Karpas-422 (cell line): ENCODE data around the gene DUOX2. TPM values are rescaled to one million over a fixed set of nuclear protein-coding genes. Genes with fewer than 3 reads are reported as not detected.
A peak's percentile ranks its signal among the peaks of the same experiment; 100 is the strongest.
"Not testable (repeated sequence)": the region's sequence is repeated elsewhere in the genome, so short reads cannot be mapped to it uniquely, and the experiment has no call there.

Experiments
- DNase-seq: peaks from one replicate; pipeline ENCODE4 v3.0.0-alpha.2; 2015
- H2AFZ ChIP-seq: fragments of 200-600 bp; sonication (generic); 2 replicates; pipeline ENCODE4 v1.6.1; 2014; ENCODE audit warnings: antibody characterized with exemption, low read length, mixed read lengths
- H3K27ac ChIP-seq: fragments of 200-600 bp; sonication (generic); 2 replicates; pipeline ENCODE4 v1.5.1; 2014; ENCODE audit warnings: mild to moderate bottlenecking, low read length, moderate library complexity
- H3K27me3 ChIP-seq: fragments of 200-600 bp; sonication (generic); 2 replicates; pipeline ENCODE4 v1.6.1; 2014; ENCODE audit warnings: low read length, mixed read lengths
- H3K36me3 ChIP-seq: fragments of 200-600 bp; sonication (generic); 2 replicates; pipeline ENCODE4 v1.6.1; 2014; ENCODE audit warnings: low read length, mixed read lengths; ENCODE audit not compliant: insufficient read depth
- H3K4me1 ChIP-seq: fragments of 200-600 bp; sonication (generic); 2 replicates; pipeline ENCODE4 v1.6.1; 2014; ENCODE audit warnings: mild to moderate bottlenecking, low read length, mixed read lengths
- H3K4me2 ChIP-seq: fragments of 200-600 bp; sonication (generic); 2 replicates; pipeline ENCODE4 v1.6.1; 2014; ENCODE audit warnings: low read length, low read depth, mild to moderate bottlenecking; ENCODE audit not compliant: poor library complexity, severe bottlenecking
- H3K4me3 ChIP-seq: fragments of 200-600 bp; sonication (generic); 2 replicates; pipeline ENCODE4 v1.5.1; 2014; ENCODE audit warnings: mild to moderate bottlenecking, antibody characterized with exemption, low read length, mixed read lengths
- H3K79me2 ChIP-seq: fragments of 200-600 bp; sonication (generic); 2 replicates; pipeline ENCODE4 v1.6.1; 2014; ENCODE audit warnings: mild to moderate bottlenecking, low read length, mixed read lengths
- H3K9ac ChIP-seq: fragments of 200-600 bp; sonication (generic); 2 replicates; pipeline ENCODE4 v1.6.0; 2014; ENCODE audit warnings: low read length
- H3K9me2 ChIP-seq: fragments of 200-600 bp; sonication (generic), shearing (Covaris generic); replicated peaks from 2 replicates; pipeline ENCODE4 v1.6.0; 2014; ENCODE audit warnings: mild to moderate bottlenecking, low read length, moderate library complexity; ENCODE audit not compliant: insufficient read depth
- H3K9me3 ChIP-seq: fragments of 300-700, 200-600 bp; sonication (generic); 2 replicates; pipeline ENCODE4 v1.6.1; 2014; ENCODE audit warnings: low read length, mixed read lengths
- H4K20me1 ChIP-seq: fragments of 200-600 bp; sonication (generic); 2 replicates; pipeline ENCODE4 v1.6.1; 2014; ENCODE audit warnings: mild to moderate bottlenecking, antibody characterized with exemption, low read length, low read depth; ENCODE audit not compliant: insufficient read depth
- total RNA-seq: library from RNA; depleted of rRNA; stranded (reverse); fragments of >200 nt; shearing (Covaris generic); gene quantifications from 2 replicates; pipeline ENCODE4 v1.2.3, GENCODE V29; 2014; ENCODE audit warnings: low replicate concordance

DUOX2 gene
- total RNA-seq, 1 experiment from 2014 or later, result 0.45 TPM

DNA sequence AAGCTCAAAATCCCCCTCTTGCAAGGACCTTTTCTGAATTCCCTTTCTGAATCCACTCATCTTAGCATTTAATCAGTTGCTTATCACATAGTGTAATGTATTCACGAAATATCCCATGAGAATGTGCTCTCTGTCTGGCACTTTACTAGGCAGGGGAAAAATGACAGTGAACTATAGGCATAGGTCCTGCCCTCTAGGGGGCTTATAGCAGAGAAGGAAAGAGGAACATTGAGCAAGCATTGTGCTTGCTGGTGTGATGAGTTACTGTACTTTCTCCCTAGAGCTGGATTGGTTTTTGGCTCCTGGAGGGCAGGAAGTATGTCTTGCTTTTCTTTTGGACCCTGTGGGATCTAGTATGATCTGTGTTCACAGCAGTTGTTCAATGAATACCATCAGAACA is 26.5 kb downstream of the DUOX2 start:
- H3K9ac ChIP-seq, result no peak overlapping the region
- no peak overlapping the region for H3K4me3 ChIP-seq
- H3K9me3 ChIP-seq, result no peaks in the 10 kb centered on the region
- no peak overlapping the region for H2AFZ ChIP-seq
- no peak overlapping the region for H3K27ac ChIP-seq
- DNase-seq, result peak; percentile 43
- no peaks in the 10 kb centered on the region for H3K27me3 ChIP-seq
- no peaks in the 10 kb centered on the region for H3K79me2 ChIP-seq
- no peaks in the 10 kb centered on the region for H4K20me1 ChIP-seq
- H3K9me2 ChIP-seq, result no peaks in the 10 kb centered on the region
- no peak overlapping the region for H3K4me2 ChIP-seq
- no peaks in the 10 kb centered on the region for H3K4me1 ChIP-seq
- H3K36me3 ChIP-seq, result no peaks in the 10 kb centered on the region

DNA sequence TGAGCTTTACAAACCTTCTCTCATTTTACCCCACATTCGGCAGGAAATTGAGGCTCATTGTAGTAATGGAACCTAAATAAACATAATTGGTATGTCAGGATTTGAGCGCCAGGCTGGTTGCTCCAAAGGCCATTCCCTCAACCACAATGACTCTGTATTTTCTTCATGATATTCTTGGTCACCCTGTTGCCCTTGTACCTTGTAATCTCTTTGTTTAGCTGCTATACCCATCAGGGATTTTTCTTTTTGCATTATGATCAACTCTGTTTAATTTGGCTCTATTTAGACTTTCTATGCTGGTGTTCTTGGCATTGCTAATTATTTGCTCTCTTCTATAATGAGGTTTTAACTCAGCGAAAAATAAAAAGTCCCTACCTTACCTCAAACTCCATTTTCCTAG is 29.8 kb downstream of the DUOX2 start:
- Histone ChIP-seq H3K4me3 (no peak overlapping the region), H3K27ac (no peak overlapping the region), H2AFZ (no peak overlapping the region), H3K27me3 (no peaks in the 10 kb centered on the region), H3K4me2 (no peak overlapping the region), H3K9me3 (no peaks in the 10 kb centered on the region), H3K79me2 (no peaks in the 10 kb centered on the region), H3K9me2 (no peaks in the 10 kb centered on the region), H4K20me1 (no peaks in the 10 kb centered on the region), H3K9ac (no peak overlapping the region), H3K4me1 (no peaks in the 10 kb centered on the region), H3K36me3 (no peaks in the 10 kb centered on the region)
- no peak for DNase-seq

DNA sequence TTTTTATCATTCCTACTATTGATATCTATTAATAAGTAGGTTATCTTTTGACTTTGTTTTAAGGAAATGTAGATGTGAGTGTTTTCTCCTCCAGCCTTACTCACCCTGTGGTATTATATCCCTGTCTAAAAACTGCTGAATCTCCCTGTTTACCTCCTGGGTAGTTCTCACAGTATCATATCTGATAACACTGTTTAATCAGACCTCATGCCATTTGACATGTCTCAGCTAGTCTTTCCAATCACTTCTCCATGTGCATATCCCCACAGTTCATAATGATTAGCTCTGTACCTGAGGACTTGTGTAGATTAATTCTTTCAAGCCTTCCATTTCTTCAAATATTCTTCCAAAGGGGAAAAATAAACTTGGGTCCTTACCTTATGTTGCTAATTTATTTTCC is 30.7 kb downstream of the DUOX2 start:
- no peak overlapping the region for H3K4me3 ChIP-seq
- H3K9ac ChIP-seq, result no peak overlapping the region
- no peak overlapping the region for H3K4me2 ChIP-seq
- H3K79me2 ChIP-seq, result no peaks in the 10 kb centered on the region
- H3K9me3 ChIP-seq, result no peaks in the 10 kb centered on the region
- no peaks in the 10 kb centered on the region for H3K4me1 ChIP-seq
- peak; percentile 9 for DNase-seq
- H3K36me3 ChIP-seq, result no peaks in the 10 kb centered on the region
- H3K27me3 ChIP-seq, result no peaks in the 10 kb centered on the region
- H3K27ac ChIP-seq, result no peak overlapping the region
- no peaks in the 10 kb centered on the region for H4K20me1 ChIP-seq
- H2AFZ ChIP-seq, result no peak overlapping the region
- no peaks in the 10 kb centered on the region for H3K9me2 ChIP-seq

DNA sequence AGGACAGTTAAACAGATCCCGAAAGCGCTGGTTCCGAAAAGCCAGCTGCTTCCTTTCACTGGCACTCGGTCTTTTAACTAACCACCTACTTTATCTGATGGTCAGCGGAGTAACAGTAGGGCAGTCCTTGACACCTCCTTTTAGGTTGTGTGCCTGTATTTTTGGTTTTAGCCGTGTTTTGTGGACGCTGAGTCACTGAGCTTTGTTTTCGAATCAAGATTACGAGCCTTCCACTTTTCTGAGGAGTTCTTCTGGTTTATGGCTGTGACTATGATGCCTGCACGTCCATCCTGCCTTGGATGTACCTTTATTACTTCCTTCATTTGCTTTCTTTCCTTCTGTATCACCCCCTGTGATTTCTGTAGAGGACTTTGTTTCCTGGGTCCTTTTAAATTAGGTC is 31.6 kb downstream of the DUOX2 start:
- H3K9me2 ChIP-seq, H3K4me3 ChIP-seq, H4K20me1 ChIP-seq, H3K9ac ChIP-seq, H3K27ac ChIP-seq, H3K4me2 ChIP-seq, H3K79me2 ChIP-seq, H3K9me3 ChIP-seq, DNase-seq, H3K36me3 ChIP-seq, H2AFZ ChIP-seq, H3K27me3 ChIP-seq, H3K4me1 ChIP-seq: not testable (repeated sequence)

DNA sequence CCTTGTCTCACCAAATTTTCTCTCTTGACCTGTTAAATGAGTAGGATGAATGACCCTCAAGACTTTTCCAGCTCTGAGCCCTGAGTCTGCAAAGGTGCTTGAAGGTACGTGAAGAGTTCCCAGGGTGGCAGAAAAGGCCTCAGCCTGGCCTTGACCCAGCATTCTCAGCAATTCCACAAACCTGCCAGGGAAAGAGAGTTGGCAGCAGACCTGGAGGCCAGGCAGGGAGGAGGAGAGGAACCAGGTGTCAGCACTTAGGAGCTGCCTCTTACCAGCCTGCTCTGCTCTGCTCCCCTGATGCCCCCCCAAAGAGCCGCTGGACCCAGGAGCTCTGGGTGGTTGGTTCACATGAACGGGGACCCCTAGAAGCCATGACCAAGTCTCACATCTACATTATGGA is 33.4 kb downstream of the DUOX2 start:
- H3K9me3 ChIP-seq, DNase-seq, H3K27me3 ChIP-seq, H4K20me1 ChIP-seq, H3K9ac ChIP-seq, H3K9me2 ChIP-seq, H2AFZ ChIP-seq, H3K4me2 ChIP-seq, H3K79me2 ChIP-seq, H3K36me3 ChIP-seq, H3K4me1 ChIP-seq, H3K4me3 ChIP-seq, H3K27ac ChIP-seq: not testable (repeated sequence)

DNA sequence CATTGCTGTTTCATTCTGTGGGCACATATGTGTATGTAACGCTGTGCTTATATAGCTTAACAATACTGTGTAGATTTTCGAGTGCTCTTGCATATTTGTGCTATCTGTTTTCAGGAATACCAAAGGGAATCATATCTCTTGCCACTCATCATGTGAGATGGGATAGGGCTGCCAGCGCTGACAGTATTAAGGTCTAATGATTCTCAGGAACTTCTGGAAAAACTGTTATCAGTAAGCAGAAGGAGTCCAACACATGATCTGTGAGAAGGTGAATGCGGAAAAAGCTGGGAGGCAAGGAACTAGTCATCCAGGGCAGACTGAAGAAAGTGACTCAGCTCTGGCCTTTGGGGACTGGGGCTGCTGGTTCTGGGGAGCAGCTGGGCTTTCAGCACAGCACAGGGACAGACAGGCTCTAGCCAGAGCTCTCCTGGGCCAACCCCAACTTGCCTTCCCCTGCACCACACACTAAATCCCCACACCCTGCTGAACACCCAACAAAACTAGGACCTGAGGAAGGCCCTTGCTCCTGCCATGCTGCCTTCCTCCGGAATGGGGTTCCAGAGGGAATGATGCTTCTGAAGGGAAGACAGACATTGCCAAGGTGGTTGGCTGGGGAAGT is 34.2 kb downstream of the DUOX2 start:
- not testable (repeated sequence) for H3K9ac ChIP-seq, H3K4me1 ChIP-seq, H3K4me2 ChIP-seq, H2AFZ ChIP-seq, H4K20me1 ChIP-seq, H3K79me2 ChIP-seq, H3K27ac ChIP-seq, H3K9me3 ChIP-seq, DNase-seq, H3K9me2 ChIP-seq, H3K36me3 ChIP-seq, H3K4me3 ChIP-seq, H3K27me3 ChIP-seq

DNA sequence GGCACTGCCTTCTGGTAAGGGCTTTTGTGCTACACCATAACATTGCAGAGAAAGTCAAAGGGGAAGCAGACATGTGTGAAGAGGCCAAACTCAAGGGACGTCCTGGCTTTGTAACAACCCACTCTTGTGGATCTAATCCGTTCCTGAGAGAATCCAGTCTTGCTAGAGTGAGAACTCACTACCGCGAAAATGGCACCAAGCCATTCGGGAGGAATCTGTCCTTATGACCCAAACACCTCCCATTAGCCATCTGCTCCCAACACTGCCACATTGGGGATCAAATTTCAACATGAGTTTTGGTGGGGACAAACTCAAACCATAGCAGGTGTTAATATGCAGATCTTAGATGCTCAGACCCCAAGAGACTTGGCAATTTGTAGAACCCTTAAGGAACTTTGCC is 34.8 kb downstream of the DUOX2 start:
- not testable (repeated sequence) for H3K4me3 ChIP-seq, H3K79me2 ChIP-seq, H3K4me1 ChIP-seq, H3K9me2 ChIP-seq, H3K9me3 ChIP-seq, H2AFZ ChIP-seq, H3K27me3 ChIP-seq, H3K4me2 ChIP-seq, H3K27ac ChIP-seq, H3K36me3 ChIP-seq, H3K9ac ChIP-seq, H4K20me1 ChIP-seq
- DNase-seq, result peak; percentile 12

DNA sequence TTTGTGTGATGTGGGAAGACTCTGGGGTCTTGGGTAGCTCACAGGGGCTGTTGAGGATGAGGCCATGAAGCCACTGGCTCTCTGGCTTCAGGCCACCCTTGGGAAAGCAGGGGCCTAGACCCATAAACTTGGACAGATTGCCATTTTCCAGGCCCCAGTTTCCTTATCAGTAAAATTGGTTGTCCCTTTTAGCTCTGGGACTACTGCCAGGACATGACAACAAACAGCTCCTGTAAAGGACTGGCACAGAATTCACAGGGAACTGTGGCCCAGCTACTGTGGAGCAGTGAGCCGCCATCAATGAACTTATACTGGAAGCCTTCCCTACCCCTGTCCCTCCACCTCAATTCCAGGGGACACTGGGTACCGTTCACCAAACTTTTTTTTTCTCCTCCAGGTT is 36.6 kb downstream of the DUOX2 start:
- not testable (repeated sequence) for H3K4me1 ChIP-seq, H3K9me3 ChIP-seq, H3K27me3 ChIP-seq, H3K4me2 ChIP-seq, H2AFZ ChIP-seq, H3K36me3 ChIP-seq, H3K9me2 ChIP-seq, DNase-seq, H3K4me3 ChIP-seq, H3K27ac ChIP-seq, H4K20me1 ChIP-seq, H3K9ac ChIP-seq, H3K79me2 ChIP-seq
